Heart left ventricle (tissue), 13 donors: ENCODE measurements around the gene GRM8.

ENCODE experiments used
- CTCF ChIP-seq, 12 donors: fragments of 200-600 bp; sonication (generic) in 4 of 12; IDR thresholded peaks; one replicate each; pipeline versions ENCODE4 v1.5.0 to v1.8.0; 2018 to 2022; ENCODE audit warnings: antibody characterized with exemption in 12 of 12, mild to moderate bottlenecking in 5 of 12
- POLR2A ChIP-seq, 2 donors: fragments of 450-650 bp; IDR thresholded peaks; one replicate each; pipeline ENCODE4 v1.6.1; 2017; ENCODE audit warnings: antibody characterized with exemption in 2 of 2, mild to moderate bottlenecking in 2 of 2, moderate library complexity in 2 of 2
- donor health status: ischemic (EF 13 %, LVEDD 7.1; RV severe dilation, severe dysfunction).
- donor health status: DM: no; HTN: yes; CAD: no.
- donor health status: DM: no; HTN: no; CAD: no.
- donor health status: ischemic (EF 25% LVEDD 6.9; RV normal size, moderate dysfunction).
- donor health status: ischemic (EF 25% LVEDD 5.7; RV mildly dilated, moderate dysfunction).
- donor health status: ischemic (EF 35%, LVEDD 5.7; RV mildly dilated, moderate dysfunction).
- donor health status: nonischemic (EF 11% LVEDD 7.7; RV severe dilation, severe dysfunction).
- donor health status: DM: yes; HTN: yes; CAD: no.
- donor health status: PGD.
- donor health status: ischemic (EF 29% LVEDD 5.4; RV normal size, mild dysfunction).
- donor health status: nonischemic (EF 23%, LVEDD 6.1; RV moderate dilation, normal function).

- TF ChIP-seq CTCF (IDR thresholded peaks at IDR 0.05) (no peak), POLR2A (IDR thresholded peaks at IDR 0.05) (no peak)
These were observed 719.0 kb downstream of the GRM8 start for GRCh38 chr7:126533715-126534114.
